K562 (cell line): ENCODE results near the gene ATAD3C. TPM values are rescaled to one million over a fixed set of nuclear protein-coding genes. Genes with fewer than 3 reads are reported as not detected.

ENCODE experiments used
- CHCHD3 ChIP-seq: fragments of 250-450 bp; sonication (Bioruptor Pico); IDR thresholded peaks from 2 replicates; pipeline ENCODE4 v2.1.2; 2022; ENCODE audit warnings: mild to moderate bottlenecking
- CTCF ChIP-seq, 3 experiments: IDR thresholded peaks in 2 of 3; conservative IDR thresholded peaks in 1 of 3; 2 replicates each; pipeline ENCODE4 v1.5.1; 2011 to 2012; ENCODE audit warnings: low read length in 3 of 3, mild to moderate bottlenecking in 3 of 3, control low read depth in 2 of 3, improper control_type of control experiment in 1 of 3, inconsistent platforms in 1 of 3, low read depth in 1 of 3, mixed read lengths in 1 of 3, moderate library complexity in 1 of 3; ENCODE audit not compliant: insufficient read depth in 2 of 3
- ELF2 ChIP-seq: fragments of 250-450 bp; sonication (Bioruptor Pico); IDR thresholded peaks from 2 replicates; pipeline ENCODE4 v1.5.0; 2021; ENCODE audit warnings: mild to moderate bottlenecking
- FOXP1 ChIP-seq: sonication (generic); formaldehyde crosslinking; IDR thresholded peaks from 2 replicates; pipeline ENCODE4 v1.8.0; 2022; ENCODE audit warnings: mild to moderate bottlenecking, missing genetic modification reagents
- GABPB2 ChIP-seq: fragments of 250-450 bp; sonication (Bioruptor Pico); conservative IDR thresholded peaks from 2 replicates; pipeline ENCODE4 v1.5.1; 2021; ENCODE audit warnings: mild to moderate bottlenecking
- HNRNPH1 ChIP-seq: fragments of 200-400 bp; formaldehyde crosslinking; optimal IDR thresholded peaks from 2 replicates; pipeline ENCODE3; 2017; ENCODE audit warnings: low read depth, mild to moderate bottlenecking, low read length, moderate library complexity
- KAT8 ChIP-seq: fragments of 450-650 bp; IDR thresholded peaks from 2 replicates; pipeline ENCODE4 v1.6.1; 2016; ENCODE audit warnings: low read depth, mild to moderate bottlenecking
- NCOA6 ChIP-seq: fragments of 450-650 bp; IDR thresholded peaks from 2 replicates; pipeline ENCODE4 v1.6.1; 2017; ENCODE audit warnings: mild to moderate bottlenecking
- SMC3 ChIP-seq: conservative IDR thresholded peaks from 2 replicates; pipeline ENCODE4 v1.6.1; 2011; ENCODE audit warnings: low read depth, low read length, improper control_type of control experiment; ENCODE audit not compliant: insufficient read depth
- SNRNP70 ChIP-seq: fragments of 200-400 bp; formaldehyde crosslinking; optimal IDR thresholded peaks from 2 replicates; pipeline ENCODE3; 2017; ENCODE audit warnings: low read depth, low read length
- SRSF9 ChIP-seq: fragments of 200-400 bp; formaldehyde crosslinking; IDR thresholded peaks from 2 replicates; pipeline ENCODE4 v1.6.1; 2017; ENCODE audit warnings: low read depth, low read length, borderline replicate concordance
- TAF1 ChIP-seq: IDR thresholded peaks from 2 replicates; pipeline ENCODE4 v1.6.1; 2011; ENCODE audit warnings: mild to moderate bottlenecking, low read length, moderate library complexity; ENCODE audit not compliant: insufficient read depth, control insufficient read depth, severe bottlenecking; ENCODE audit errors: extremely low read depth
- TAF15 ChIP-seq: fragments of 200-400 bp; formaldehyde crosslinking; IDR thresholded peaks from 2 replicates; pipeline ENCODE4 v1.6.1; 2017; ENCODE audit warnings: mild to moderate bottlenecking, low read depth, low read length, moderate library complexity
- TCF7 ChIP-seq: sonication (generic); IDR thresholded peaks from 2 replicates; pipeline ENCODE4 v1.6.1; 2016; ENCODE audit warnings: antibody characterized with exemption, borderline replicate concordance
- TGIF2 ChIP-seq: sonication (generic); formaldehyde crosslinking; IDR thresholded peaks from 2 replicates; pipeline ENCODE4 v1.8.1; 2022; ENCODE audit warnings: mild to moderate bottlenecking, missing genetic modification reagents, moderate library complexity
- ZBTB33 ChIP-seq: sonication (generic); formaldehyde crosslinking; IDR thresholded peaks from 2 replicates; pipeline ENCODE4 v1.8.1; 2023; ENCODE audit warnings: mild to moderate bottlenecking, missing genetic modification reagents
- ZNF655 ChIP-seq: fragments of 250-450 bp; sonication (Bioruptor Pico); IDR thresholded peaks from 2 replicates; pipeline ENCODE4 v1.5.0; 2021
- ZNF717 ChIP-seq: fragments of 250-450 bp; sonication (Bioruptor Pico); IDR thresholded peaks from 2 replicates; pipeline ENCODE4 v1.5.0; 2021
- polyA plus RNA-seq, 8 experiments: library from polyadenylated mRNA; depleted of rRNA in 4 of 8; stranded (reverse) in 5 of 8; unstranded in 3 of 8; fragments of >200 nt; fragmentation: Nextera tagmentation in 2 of 8; fragmentation: Illumina TruSeq in 1 of 8; extraction: Ambion mirVana in 2 of 8; extraction: Trizol in 1 of 8; gene quantifications; 2 replicates each; pipeline versions ENCODE4 v1.2.1 to v1.2.3, GENCODE V29; 2011 to 2014; ENCODE audit warnings: inconsistent platforms in 1 of 8, missing spikeins in 1 of 8
- total RNA-seq, 7 experiments: library from RNA; depleted of rRNA in 6 of 7; stranded (reverse); fragments of >200 nt in 6 of 7; fragmentation: Illumina TruSeq in 2 of 7; extraction: Trizol in 2 of 7; gene quantifications; 2 replicates each; pipeline versions ENCODE4 v1.2.1 to v1.2.3, GENCODE V29; 2011 to 2021; ENCODE audit warnings: low replicate concordance in 1 of 7
- TF ChIP-seq, protein P1 (sequence below), 3 experiments: fragments of 200-800 bp in 1 of 3; sonication (Bioruptor generic) in 1 of 3; sonication (generic) in 1 of 3; formaldehyde crosslinking in 1 of 3; IDR thresholded peaks; 2 replicates each; pipeline versions ENCODE4 v1.6.1 to v1.8.0; 2016 to 2022; ENCODE audit warnings: mild to moderate bottlenecking in 2 of 3, missing compliant biosample characterization in 2 of 3, missing genetic modification characterization in 2 of 3, missing genetic modification reagents in 1 of 3
- TF ChIP-seq, protein P2 (sequence below): sonication (generic); formaldehyde crosslinking; IDR thresholded peaks from 2 replicates; pipeline ENCODE4 v1.9.0; 2022; ENCODE audit warnings: mild to moderate bottlenecking, missing genetic modification reagents

ATAD3C gene
- total and polyA plus RNA-seq, 9 of the 15 experiments (the other 6 are each of a cell fraction or from before 2014, with no cell fraction given): 0.03 to 0.18 TPM; not detected in 7

- no peak for TF ChIP-seq FOXP1
- no peak for TF ChIP-seq TAF15
- TF ChIP-seq HNRNPH1: no peak
- TF ChIP-seq TAF1: no peak
- no peak for TF ChIP-seq SNRNP70
- TF ChIP-seq, protein P1, sequence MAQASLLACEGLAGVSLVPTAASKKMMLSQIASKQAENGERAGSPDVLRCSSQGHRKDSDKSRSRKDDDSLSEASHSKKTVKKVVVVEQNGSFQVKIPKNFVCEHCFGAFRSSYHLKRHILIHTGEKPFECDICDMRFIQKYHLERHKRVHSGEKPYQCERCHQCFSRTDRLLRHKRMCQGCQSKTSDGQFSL (CRISPR knock-in tag; IDR thresholded peaks at IDR 0.05): 0 out of 2 replicates have a peak, but pooled peaks have one; percentile 32
- TF ChIP-seq, protein P1 (tag; IDR thresholded peaks at IDR 0.05): no peak
- no peak for TF ChIP-seq CTCF (IDR thresholded peaks at IDR 0.05 in 2 of 3, conservative IDR thresholded peaks at IDR 0.05 in 1 of 3; ENCODE audit: insufficient read depth in 2 of 3, low read depth in 1 of 3, low read length in 3 of 3)
- TF ChIP-seq GABPB2: no peak
- no peak for TF ChIP-seq KAT8
- no peak for TF ChIP-seq TGIF2 (CRISPR knock-in tag)
- TF ChIP-seq TCF7: no peak
- no peak for TF ChIP-seq ZNF717 (CRISPR knock-in tag)
- peak; percentile 73; the same call in 1 of the 2 replicates for TF ChIP-seq ZBTB33 (CRISPR knock-in tag)
- no peak for TF ChIP-seq NCOA6
- no peak for TF ChIP-seq CHCHD3 (CRISPR knock-in tag)
- no peak for TF ChIP-seq SRSF9
- 0 out of 2 replicates have a peak, but pooled peaks have one; percentile 3 for TF ChIP-seq SMC3
- no peak for TF ChIP-seq ELF2
- TF ChIP-seq, protein P2, sequence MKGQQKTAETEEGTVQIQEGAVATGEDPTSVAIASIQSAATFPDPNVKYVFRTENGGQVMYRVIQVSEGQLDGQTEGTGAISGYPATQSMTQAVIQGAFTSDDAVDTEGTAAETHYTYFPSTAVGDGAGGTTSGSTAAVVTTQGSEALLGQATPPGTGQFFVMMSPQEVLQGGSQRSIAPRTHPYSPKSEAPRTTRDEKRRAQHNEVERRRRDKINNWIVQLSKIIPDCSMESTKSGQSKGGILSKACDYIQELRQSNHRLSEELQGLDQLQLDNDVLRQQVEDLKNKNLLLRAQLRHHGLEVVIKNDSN (CRISPR knock-in tag): no peak; the same call in 1 of the 2 replicates
- no peak for TF ChIP-seq ZNF655
Observed at GRCh38 chr1:1406101-1406820, 43.2 kb upstream of the ATAD3C start (continued).
